Esophagus muscularis mucosa (tissue), 4 donors: ENCODE results near the gene LGALS3BP. TPM values are rescaled to one million over a fixed set of nuclear protein-coding genes. Genes with fewer than 3 reads are reported as not detected.

ENCODE experiments used
- DNase-seq: peaks from one replicate; pipeline ENCODE4 v3.0.0-alpha.2; 2017; ENCODE audit errors: extremely low spot score
- H3K27ac ChIP-seq, 4 donors: fragments of 200-600 bp; sonication (generic); replicated peaks in 1 of 4; 1 replicate in 3 of 4; 2 replicates in 1 of 4; pipeline ENCODE4 v1.5.1; 2016 to 2019; ENCODE audit warnings: mild to moderate bottlenecking in 1 of 4
- H3K27me3 ChIP-seq, 4 donors: fragments of 200-600 bp; sonication (generic); one replicate each; pipeline versions ENCODE4 v1.5.1 to v1.6.0; 2016 to 2019
- H3K36me3 ChIP-seq, 4 donors: fragments of 200-600 bp; sonication (generic); one replicate each; pipeline ENCODE4 v1.5.1; 2016 to 2019
- H3K4me1 ChIP-seq, 4 donors: fragments of 200-600 bp; sonication (generic); one replicate each; pipeline ENCODE4 v1.5.1; 2016 to 2019
- H3K4me3 ChIP-seq, 4 donors: fragments of 200-600 bp; sonication (generic); 1 replicate in 2 of 4; 2 replicates in 2 of 4; pipeline ENCODE4 v1.5.1; 2016 to 2019; ENCODE audit warnings: mild to moderate bottlenecking in 4 of 4, moderate library complexity in 1 of 4
- H3K9me3 ChIP-seq, 4 donors: fragments of 200-600 bp; sonication (generic); 1 replicate in 3 of 4; 2 replicates in 1 of 4; pipeline ENCODE4 v1.5.1; 2016 to 2019
- EP300 ChIP-seq: sonication (generic); formaldehyde crosslinking; IDR thresholded peaks from one replicate; pipeline ENCODE4 v1.6.1; 2017; ENCODE audit warnings: antibody characterized with exemption
- POLR2A ChIP-seq: fragments of 450-650 bp; IDR thresholded peaks from one replicate; pipeline ENCODE4 v1.6.1; 2017; ENCODE audit warnings: antibody characterized with exemption, moderate library complexity, mild to moderate bottlenecking, low read depth
- POLR2AphosphoS5 ChIP-seq, 2 donors: sonication (generic); formaldehyde crosslinking; IDR thresholded peaks; one replicate each; pipeline ENCODE4 v1.6.1; 2017; ENCODE audit warnings: antibody characterized with exemption in 2 of 2
- WGBS: methylation state at CpG from one replicate; pipeline ENCODE4 v1.1.5; 2018; 5-methylcytosine and 5-hydroxymethylcytosine counted together
- intact Hi-C: fragments of 100-400 bp; cut with DNase I; formaldehyde crosslinking; loops from one replicate; pipeline ENCODE4 v1.15.1; 2023
- total RNA-seq, 4 donors: library from RNA; depleted of rRNA; stranded (reverse); fragments of >200 nt; gene quantifications; one replicate each; pipeline versions ENCODE4 v1.1.0 to v1.2.1, GENCODE V29; 2016
- TF ChIP-seq, protein P1 (sequence below), 3 experiments: fragments of 200-600 bp in 2 of 3; fragments of 450-650 bp in 1 of 3; sonication (generic) in 2 of 3; IDR thresholded peaks; one replicate each; pipeline ENCODE4 v1.5.1; 2017 to 2019; ENCODE audit warnings: antibody characterized with exemption in 3 of 3, mild to moderate bottlenecking in 2 of 3, moderate library complexity in 1 of 3

Gene LGALS3BP
- total RNA-seq, 4 donors from 2014 or later = 106 to 284 (median 197) TPM

DNA sequence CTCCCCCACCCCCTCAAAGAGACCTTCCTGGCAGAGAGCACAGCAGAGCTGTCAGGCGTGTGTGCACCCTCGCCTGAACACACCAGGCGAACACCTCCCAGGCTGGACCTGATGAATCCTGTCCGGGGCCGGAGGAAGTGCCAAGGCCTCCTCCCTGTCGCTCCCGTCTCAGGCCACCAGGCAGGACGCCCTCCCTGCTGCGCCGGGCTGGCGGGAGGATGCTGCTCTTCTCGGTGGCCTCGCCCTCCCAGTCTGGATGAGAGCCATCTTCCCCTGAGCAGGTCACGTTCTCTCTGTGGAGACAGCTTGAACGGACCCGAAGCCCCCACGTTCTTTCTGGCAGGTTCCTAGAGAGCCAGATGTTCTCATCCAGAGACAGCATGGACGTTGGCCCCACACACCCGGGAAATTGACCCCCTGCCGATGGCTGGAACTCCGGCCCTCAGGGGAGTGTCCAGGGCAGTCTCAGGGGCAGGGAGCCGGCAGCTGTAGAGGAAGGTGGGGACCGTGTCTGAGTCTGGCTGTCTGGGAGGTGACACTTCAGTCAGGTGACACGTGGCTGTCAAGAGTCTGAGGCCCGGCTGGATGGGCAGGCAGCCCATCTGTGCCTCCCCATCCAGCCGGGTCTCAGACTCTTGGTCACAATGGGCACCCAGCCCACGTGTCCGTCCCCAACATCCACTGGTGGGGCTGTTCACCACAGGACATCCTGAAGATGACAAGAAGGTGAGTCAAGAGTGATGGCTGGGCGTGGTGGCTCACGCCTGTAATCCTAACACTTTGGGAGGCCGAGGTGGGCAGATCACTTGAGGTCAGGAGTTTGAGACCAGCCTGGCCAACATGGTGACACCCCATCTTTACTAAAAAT lies 49.6 kb downstream of the LGALS3BP start:
- Histone ChIP-seq H3K4me1 (peaks cover 25 to 58% (median 53%) of the 10 kb centered on the region in 4 donors), H3K27me3 (no peaks in the 10 kb centered on the region), H3K9me3 (no peaks in the 10 kb centered on the region), H3K27ac (no peak overlapping the region), H3K36me3 (no peaks in the 10 kb centered on the region), H3K4me3 (no peak overlapping the region)
- TF ChIP-seq POLR2A (no peak), EP300 (no peak), POLR2AphosphoS5 (IDR thresholded peaks at IDR 0.05) (no peak)
- TF ChIP-seq, protein P1, sequence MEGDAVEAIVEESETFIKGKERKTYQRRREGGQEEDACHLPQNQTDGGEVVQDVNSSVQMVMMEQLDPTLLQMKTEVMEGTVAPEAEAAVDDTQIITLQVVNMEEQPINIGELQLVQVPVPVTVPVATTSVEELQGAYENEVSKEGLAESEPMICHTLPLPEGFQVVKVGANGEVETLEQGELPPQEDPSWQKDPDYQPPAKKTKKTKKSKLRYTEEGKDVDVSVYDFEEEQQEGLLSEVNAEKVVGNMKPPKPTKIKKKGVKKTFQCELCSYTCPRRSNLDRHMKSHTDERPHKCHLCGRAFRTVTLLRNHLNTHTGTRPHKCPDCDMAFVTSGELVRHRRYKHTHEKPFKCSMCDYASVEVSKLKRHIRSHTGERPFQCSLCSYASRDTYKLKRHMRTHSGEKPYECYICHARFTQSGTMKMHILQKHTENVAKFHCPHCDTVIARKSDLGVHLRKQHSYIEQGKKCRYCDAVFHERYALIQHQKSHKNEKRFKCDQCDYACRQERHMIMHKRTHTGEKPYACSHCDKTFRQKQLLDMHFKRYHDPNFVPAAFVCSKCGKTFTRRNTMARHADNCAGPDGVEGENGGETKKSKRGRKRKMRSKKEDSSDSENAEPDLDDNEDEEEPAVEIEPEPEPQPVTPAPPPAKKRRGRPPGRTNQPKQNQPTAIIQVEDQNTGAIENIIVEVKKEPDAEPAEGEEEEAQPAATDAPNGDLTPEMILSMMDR (IDR thresholded peaks at IDR 0.05) = no peak
- 64% methylated on average over 15 of the region's 31 CpGs for WGBS
- DNase-seq = no peak
- intact Hi-C loops = no loop called here

DNA sequence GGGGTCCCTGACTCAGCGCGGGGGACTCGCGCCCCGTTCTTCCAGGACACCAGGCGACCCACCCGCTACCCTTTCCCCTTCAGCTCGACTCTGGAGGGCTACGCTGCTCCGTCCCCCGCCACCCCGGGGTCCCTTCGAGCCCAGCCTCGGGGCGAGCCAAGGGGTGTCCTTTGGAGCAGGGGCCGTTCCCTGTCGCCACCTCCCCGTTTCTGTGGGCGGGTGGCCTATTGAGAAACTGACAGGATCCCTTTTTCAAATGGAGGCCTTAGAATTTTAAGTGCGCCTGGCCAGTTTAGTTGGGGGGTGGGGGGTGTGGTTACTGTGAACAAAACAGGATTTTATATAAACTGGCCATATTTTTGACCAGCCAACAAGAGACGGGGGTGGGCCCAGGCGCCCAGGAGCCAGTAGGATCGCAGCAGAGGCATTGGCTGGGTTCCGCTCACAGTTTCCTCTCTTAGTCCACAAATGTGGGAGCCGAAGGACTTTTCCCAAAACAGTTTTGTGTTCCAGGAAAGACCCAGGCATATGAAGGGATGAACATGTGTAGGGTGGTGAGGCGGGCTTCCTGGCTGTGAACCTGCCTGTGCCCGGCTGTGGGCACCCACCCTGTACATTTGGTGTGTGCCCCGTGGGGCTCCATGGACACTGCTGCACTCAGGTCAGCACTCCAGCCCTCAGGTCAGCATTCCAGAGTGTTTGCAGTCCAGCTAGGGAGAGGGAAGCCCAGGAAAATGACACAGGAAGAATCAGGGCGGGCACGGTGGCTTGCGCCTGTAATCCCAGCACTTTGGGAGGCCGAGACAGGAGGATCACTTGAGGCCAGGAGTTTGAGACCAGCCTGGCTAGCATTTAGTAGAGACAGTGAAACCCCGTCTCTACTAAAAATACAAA lies 53.8 kb downstream of the LGALS3BP start:
- intact Hi-C loops = no loop called here
- H3K36me3 ChIP-seq = no peaks in the 10 kb centered on the region
- peak overlapping the region; percentile 81 to 95 (median 91) for H3K4me3 ChIP-seq
- H3K4me1 ChIP-seq = peaks cover 33 to 72% (median 63%) of the 10 kb centered on the region in 4 donors
- DNase-seq = peak; percentile 98
- no peaks in the 10 kb centered on the region for H3K27me3 ChIP-seq
- H3K27ac ChIP-seq = peak overlapping the region; percentile 92 to 99 (median 96)
- TF ChIP-seq POLR2AphosphoS5 (IDR thresholded peaks at IDR 0.05) (peak; percentile 56 to 67), EP300 (no peak), POLR2A (peak; percentile 60)
- TF ChIP-seq, protein P1 (IDR thresholded peaks at IDR 0.05) = no peak
- 21% methylated on average over 32 of the region's 33 CpGs for WGBS
- H3K9me3 ChIP-seq = no peaks in the 10 kb centered on the region

DNA sequence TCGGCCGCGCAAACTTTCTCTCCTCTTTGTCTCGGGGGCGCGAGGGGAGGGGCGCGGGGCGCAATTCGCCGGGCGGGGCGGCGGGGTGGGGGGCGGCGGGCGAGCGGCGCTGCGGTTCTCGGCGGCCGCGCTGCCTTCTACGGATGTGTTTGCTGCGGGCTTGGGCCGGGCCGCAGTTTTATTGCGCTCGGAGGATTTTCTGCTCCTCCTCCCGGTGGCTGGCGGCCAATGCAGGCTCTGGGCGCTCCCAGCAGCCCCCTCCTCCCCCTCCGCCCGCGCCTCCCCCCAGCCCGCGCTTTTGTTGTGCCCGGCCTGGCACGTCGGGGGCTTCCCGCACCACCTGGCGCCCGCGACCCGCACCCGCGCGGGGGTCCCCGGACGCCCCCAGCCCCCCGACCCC lies 54.5 kb downstream of the LGALS3BP start, which contains the start of gene TIMP2:
Gene TIMP2 (minus strand): TSS at position 154 of the 400 bp plus-strand sequence. CDS start 299 bp downstream, outside the sequence.
- peaks cover 39 to 78% (median 68%) of the 10 kb centered on the region in 4 donors for H3K4me1 ChIP-seq
- peak within 1 kb of the TSS; percentile 92 to 99 (median 96) for H3K27ac ChIP-seq
- DNase-seq = peak; percentile 96
- H3K27me3 ChIP-seq = no peaks in the 10 kb centered on the region
- H3K9me3 ChIP-seq = no peaks in the 10 kb centered on the region
- TF ChIP-seq, protein P1 (IDR thresholded peaks at IDR 0.05) = peak in 2 of 3 experiments; percentile 12 to 44
- TF ChIP-seq POLR2AphosphoS5 (IDR thresholded peaks at IDR 0.05) (peak; percentile 86 to 95), POLR2A (no peak)
- no CpG with 5 or more reads among the region's 52 CpGs for WGBS
- intact Hi-C loops = no loop called here
- no peaks in the 10 kb centered on the region for H3K36me3 ChIP-seq
- H3K4me3 ChIP-seq = peak within 1 kb of the TSS; percentile 81 to 95 (median 91)

DNA sequence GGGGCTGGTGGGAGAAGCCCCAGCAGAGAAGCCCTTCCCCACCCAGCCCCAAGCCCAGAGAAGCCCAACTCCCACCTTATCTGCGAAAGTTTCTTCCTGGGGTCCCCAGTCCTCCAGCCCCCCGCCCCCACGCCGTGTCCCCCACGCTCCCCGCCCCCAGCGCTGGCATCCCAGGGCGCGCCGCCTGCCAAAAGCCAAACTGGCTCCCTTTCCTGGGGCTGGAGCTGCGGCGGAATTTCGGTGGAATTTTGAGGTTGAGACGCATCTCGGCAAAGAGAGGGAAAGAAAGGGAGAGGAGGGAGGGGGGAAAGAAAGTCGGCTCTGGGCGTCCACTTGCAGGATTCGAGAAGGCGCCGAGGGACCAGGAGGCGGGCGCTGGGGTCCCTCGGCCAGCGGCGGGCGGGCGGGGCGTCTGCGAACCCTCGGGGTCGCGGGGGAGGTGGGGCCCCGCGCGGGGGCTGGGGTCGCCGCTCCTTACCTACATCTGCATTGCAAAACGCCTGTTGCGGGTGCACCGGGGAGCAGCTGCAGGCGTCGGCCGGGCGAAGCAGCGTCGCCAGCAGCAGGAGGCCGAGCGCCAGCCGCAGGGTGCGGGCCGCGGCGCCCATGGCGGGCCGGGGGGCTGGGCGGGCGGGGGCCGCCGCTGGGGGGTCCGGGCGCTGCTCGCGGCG lies 55.1 kb downstream of the LGALS3BP start:
- 0% methylated on average over 35 of the region's 64 CpGs for WGBS
- peak overlapping the region; percentile 92 to 99 (median 96) for H3K27ac ChIP-seq
- TF ChIP-seq POLR2AphosphoS5 (IDR thresholded peaks at IDR 0.05) = peak in 1 of 2 donors; percentile 4
- TF ChIP-seq POLR2A = no peak
- peaks cover 42 to 78% (median 68%) of the 10 kb centered on the region in 4 donors for H3K4me1 ChIP-seq
- H3K4me3 ChIP-seq = peak overlapping the region; percentile 81 to 95 (median 91)
- H3K9me3 ChIP-seq = no peaks in the 10 kb centered on the region
- intact Hi-C loops = loop anchor here (5.0 kb wide), 2 partner anchors 42 to 48 kb away; no protein-coding TSS in a partner anchor
- DNase-seq = no peak
- no peaks in the 10 kb centered on the region for H3K36me3 ChIP-seq
- no peaks in the 10 kb centered on the region for H3K27me3 ChIP-seq
